HepG2 (cell line): ENCODE data around the gene FBF1. TPM values are rescaled to one million over a fixed set of nuclear protein-coding genes. Genes with fewer than 3 reads are reported as not detected.

Experiments used
- GATA4 ChIP-seq: sonication (generic); IDR thresholded peaks from 2 replicates; pipeline ENCODE4 v1.6.1; 2016; ENCODE audit warnings: antibody characterized with exemption, low read depth, borderline replicate concordance
- HNF1B ChIP-seq: sonication (generic); formaldehyde crosslinking; IDR thresholded peaks from 2 replicates; pipeline ENCODE4 v1.5.1; 2020; ENCODE audit warnings: mild to moderate bottlenecking, moderate library complexity, missing genetic modification reagents
- POGK ChIP-seq: sonication (generic); formaldehyde crosslinking; conservative IDR thresholded peaks from 2 replicates; pipeline ENCODE4 v1.8.0; 2022; ENCODE audit warnings: mild to moderate bottlenecking, moderate library complexity, missing genetic modification reagents
- RELA ChIP-seq: sonication (generic); formaldehyde crosslinking; IDR thresholded peaks from 2 replicates; pipeline ENCODE4 v1.4.0; 2020; ENCODE audit warnings: missing genetic modification reagents
- RXRA ChIP-seq: sonication (generic); formaldehyde crosslinking; IDR thresholded peaks from 2 replicates; pipeline ENCODE4 v1.5.1; 2020; ENCODE audit warnings: missing genetic modification reagents
- RXRB ChIP-seq: IDR thresholded peaks from 2 replicates; pipeline ENCODE4 v1.6.1; 2016; ENCODE audit warnings: borderline replicate concordance, missing genetic modification reagents, missing compliant biosample characterization
- SMAD3 ChIP-seq: sonication (generic); formaldehyde crosslinking; IDR thresholded peaks from 2 replicates; pipeline ENCODE4 v1.4.0; 2020; ENCODE audit warnings: missing genetic modification reagents
- SP1 ChIP-seq, 2 experiments: fragments of 450-650 bp in 1 of 2; sonication (generic) in 1 of 2; formaldehyde crosslinking in 1 of 2; IDR thresholded peaks; 2 replicates each; pipeline versions ENCODE4 v1.4.0 to v1.6.1; 2016 to 2020; ENCODE audit warnings: missing genetic modification reagents in 1 of 2
- UBTF ChIP-seq: sonication (generic); formaldehyde crosslinking; IDR thresholded peaks from 2 replicates; pipeline ENCODE4 v1.4.0; 2020; ENCODE audit warnings: mild to moderate bottlenecking, missing genetic modification reagents
- ZNF12 ChIP-seq: sonication (generic); formaldehyde crosslinking; IDR thresholded peaks from 2 replicates; pipeline ENCODE4 v1.5.0; 2020; ENCODE audit warnings: missing genetic modification reagents
- ZNF142 ChIP-seq: sonication (generic); formaldehyde crosslinking; IDR thresholded peaks from 2 replicates; pipeline ENCODE4 v1.4.0; 2020; ENCODE audit warnings: missing genetic modification reagents
- ZNF225 ChIP-seq: sonication (generic); formaldehyde crosslinking; IDR thresholded peaks from 2 replicates; pipeline ENCODE4 v1.4.0; 2020; ENCODE audit warnings: mild to moderate bottlenecking, missing genetic modification reagents
- ZNF3 ChIP-seq: IDR thresholded peaks from 2 replicates; pipeline ENCODE4 v1.7.0; 2017; ENCODE audit warnings: inconsistent platforms
- ZNF451 ChIP-seq: sonication (generic); formaldehyde crosslinking; IDR thresholded peaks from 2 replicates; pipeline ENCODE4 v1.5.0; 2020; ENCODE audit warnings: mild to moderate bottlenecking, missing genetic modification reagents
- ZNF513 ChIP-seq: sonication (generic); formaldehyde crosslinking; conservative IDR thresholded peaks from 2 replicates; pipeline ENCODE4 v1.5.0; 2020; ENCODE audit warnings: missing genetic modification reagents
- polyA plus RNA-seq, 8 experiments: library from polyadenylated mRNA; depleted of rRNA in 3 of 8; stranded (reverse) in 7 of 8; unstranded in 1 of 8; fragments of >200 nt; fragmentation: Illumina TruSeq in 4 of 8; extraction: Trizol in 4 of 8; gene quantifications; 2 replicates each; pipeline versions ENCODE4 v1.2.1 to v1.2.3, GENCODE V29; 2011 to 2016; ENCODE audit warnings: low read depth in 4 of 8, missing spikeins in 1 of 8, mixed read lengths in 1 of 8; ENCODE audit not compliant: insufficient read depth in 1 of 8
- total RNA-seq, 5 experiments: library from RNA; depleted of rRNA; stranded (reverse); fragments of >200 nt; fragmentation: Illumina TruSeq; extraction: Trizol; gene quantifications; 2 replicates each; pipeline ENCODE4 v1.2.3, GENCODE V29; 2016; ENCODE audit warnings: low read depth in 1 of 5

The FBF1 gene
- total and polyA plus RNA-seq, 2 of the 13 experiments (the other 11 are each of a cell fraction or from before 2014, with no cell fraction given): 2.4 to 8.1 TPM

- TF ChIP-seq ZNF451 (CRISPR knock-in tag) (peak; percentile 88; the same call in 1 of the 2 replicates), SMAD3 (CRISPR knock-in tag) (peak; percentile 96; the same call in 1 of the 2 replicates), POGK (CRISPR knock-in tag) (peak; percentile 99), UBTF (peak; percentile 97), ZNF225 (peak; percentile 94), ZNF3 (CRISPR knock-in tag) (no peak; the same call in 1 of the 2 replicates), RXRA (CRISPR knock-in tag) (peak; percentile 94), ZNF513 (CRISPR knock-in tag) (no peak), SP1 (IDR thresholded peaks at IDR 0.05) (no peak), SP1 (CRISPR knock-in tag; IDR thresholded peaks at IDR 0.05) (peak; percentile 94), ZNF12 (CRISPR knock-in tag) (no peak), GATA4 (no peak), RXRB (peak; percentile 92), HNF1B (CRISPR knock-in tag) (peak; percentile 95), RELA (CRISPR knock-in tag) (peak; percentile 98), ZNF142 (CRISPR knock-in tag) (peak; percentile 68)
Measured at GRCh38 chr17:75904749-75905521, 35.9 kb downstream of the FBF1 start, which contains the start of gene MRPL38 (continued).
